ENCODE results near the gene RALA. TPM values are rescaled to one million over a fixed set of nuclear protein-coding genes. Genes with fewer than 3 reads are reported as not detected.

The RALA gene
- total RNA-seq, 1 experiment from 2014 or later: 27.3 TPM

DNA sequence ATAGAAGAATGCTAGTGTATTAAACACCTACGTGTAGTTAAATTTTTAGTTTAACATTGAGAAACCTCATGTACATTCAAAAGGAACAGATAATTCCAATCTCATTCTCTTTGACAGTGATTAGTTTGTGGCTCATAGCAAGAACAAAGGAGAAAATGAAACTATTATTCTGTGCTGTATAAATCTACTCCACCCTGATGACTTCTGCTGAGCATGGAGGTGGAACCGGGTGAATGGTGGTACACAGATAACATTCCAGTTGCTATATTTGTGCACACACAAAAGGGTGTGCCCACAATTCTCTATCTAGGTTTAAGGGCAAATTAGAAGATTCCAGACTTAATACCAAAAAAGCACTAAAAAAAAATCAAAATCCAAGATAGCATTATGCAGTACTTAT, 17.0 kb upstream of the RALA start:
- H3K9me3 ChIP-seq (ENCODE audit: control insufficient read depth in 1 of 2, insufficient read depth in 1 of 2, low read depth in 1 of 2, low read length in 2 of 2): no peaks in the 10 kb centered on the region
- no peak for ATAC-seq
- no peaks in the 10 kb centered on the region for H3K27me3 ChIP-seq (ENCODE audit: insufficient read depth, low read length)
- intact Hi-C loops (cut with micrococcal nuclease): no loop called here
- H3K79me2 ChIP-seq (ENCODE audit: insufficient read depth, low read length): no peaks in the 10 kb centered on the region
- no peak overlapping the region for H3K4me3 ChIP-seq (replicated peaks in 1 of 2; ENCODE audit: low read depth in 1 of 2, low read length in 2 of 2)
- H3K36me3 ChIP-seq (ENCODE audit: control insufficient read depth in 1 of 2, insufficient read depth in 2 of 2, low read length in 2 of 2): no peaks in the 10 kb centered on the region
- TF ChIP-seq EGR1 (IDR thresholded peaks at IDR 0.05; ENCODE audit: low read depth) (no peak), SP1 (IDR thresholded peaks at IDR 0.05; ENCODE audit: low read depth) (no peak), CEBPB (IDR thresholded peaks at IDR 0.05; ENCODE audit: low read depth) (no peak), SIN3A (IDR thresholded peaks at IDR 0.05; ENCODE audit: low read depth) (no peak), SRF (IDR thresholded peaks at IDR 0.05; ENCODE audit: low read depth) (no peak), ZNF274 (IDR thresholded peaks at IDR 0.05; ENCODE audit: low read depth, low read length) (no peak), EZH2 (IDR thresholded peaks at IDR 0.05) (no peak), POLR2AphosphoS5 (IDR thresholded peaks at IDR 0.05; ENCODE audit: low read depth, low read length) (no peak)
- TF ChIP-seq, protein P1, sequence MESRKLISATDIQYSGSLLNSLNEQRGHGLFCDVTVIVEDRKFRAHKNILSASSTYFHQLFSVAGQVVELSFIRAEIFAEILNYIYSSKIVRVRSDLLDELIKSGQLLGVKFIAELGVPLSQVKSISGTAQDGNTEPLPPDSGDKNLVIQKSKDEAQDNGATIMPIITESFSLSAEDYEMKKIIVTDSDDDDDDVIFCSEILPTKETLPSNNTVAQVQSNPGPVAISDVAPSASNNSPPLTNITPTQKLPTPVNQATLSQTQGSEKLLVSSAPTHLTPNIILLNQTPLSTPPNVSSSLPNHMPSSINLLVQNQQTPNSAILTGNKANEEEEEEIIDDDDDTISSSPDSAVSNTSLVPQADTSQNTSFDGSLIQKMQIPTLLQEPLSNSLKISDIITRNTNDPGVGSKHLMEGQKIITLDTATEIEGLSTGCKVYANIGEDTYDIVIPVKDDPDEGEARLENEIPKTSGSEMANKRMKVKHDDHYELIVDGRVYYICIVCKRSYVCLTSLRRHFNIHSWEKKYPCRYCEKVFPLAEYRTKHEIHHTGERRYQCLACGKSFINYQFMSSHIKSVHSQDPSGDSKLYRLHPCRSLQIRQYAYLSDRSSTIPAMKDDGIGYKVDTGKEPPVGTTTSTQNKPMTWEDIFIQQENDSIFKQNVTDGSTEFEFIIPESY (IDR thresholded peaks at IDR 0.05; ENCODE audit: extremely low read depth, insufficient replicate concordance, low read length): no peak
- TF ChIP-seq, protein P2, sequence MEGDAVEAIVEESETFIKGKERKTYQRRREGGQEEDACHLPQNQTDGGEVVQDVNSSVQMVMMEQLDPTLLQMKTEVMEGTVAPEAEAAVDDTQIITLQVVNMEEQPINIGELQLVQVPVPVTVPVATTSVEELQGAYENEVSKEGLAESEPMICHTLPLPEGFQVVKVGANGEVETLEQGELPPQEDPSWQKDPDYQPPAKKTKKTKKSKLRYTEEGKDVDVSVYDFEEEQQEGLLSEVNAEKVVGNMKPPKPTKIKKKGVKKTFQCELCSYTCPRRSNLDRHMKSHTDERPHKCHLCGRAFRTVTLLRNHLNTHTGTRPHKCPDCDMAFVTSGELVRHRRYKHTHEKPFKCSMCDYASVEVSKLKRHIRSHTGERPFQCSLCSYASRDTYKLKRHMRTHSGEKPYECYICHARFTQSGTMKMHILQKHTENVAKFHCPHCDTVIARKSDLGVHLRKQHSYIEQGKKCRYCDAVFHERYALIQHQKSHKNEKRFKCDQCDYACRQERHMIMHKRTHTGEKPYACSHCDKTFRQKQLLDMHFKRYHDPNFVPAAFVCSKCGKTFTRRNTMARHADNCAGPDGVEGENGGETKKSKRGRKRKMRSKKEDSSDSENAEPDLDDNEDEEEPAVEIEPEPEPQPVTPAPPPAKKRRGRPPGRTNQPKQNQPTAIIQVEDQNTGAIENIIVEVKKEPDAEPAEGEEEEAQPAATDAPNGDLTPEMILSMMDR (IDR thresholded peaks at IDR 0.05 in 2 of 3, conservative IDR thresholded peaks at IDR 0.05 in 1 of 3; ENCODE audit: borderline replicate concordance in 1 of 3, insufficient read depth in 1 of 3, low read depth in 2 of 3, low read length in 2 of 3): no peak
- H3K4me1 ChIP-seq (ENCODE audit: control insufficient read depth in 1 of 2, insufficient read depth in 2 of 2, low read length in 2 of 2): peaks cover 0 to 10% of the 10 kb centered on the region in 2 experiments; a peak in 2 of 4 replicates
- H3K4me2 ChIP-seq (ENCODE audit: low read length): no peak overlapping the region
- H3K9me2 ChIP-seq (ENCODE audit: insufficient read depth): no peaks in the 10 kb centered on the region
- BruUV-seq (replicated peaks): no TSS peak
- H3K27ac ChIP-seq (ENCODE audit: low read depth, low read length): no peak overlapping the region
- DNase-seq (ENCODE audit: low read depth, low spot score): no peak
- H4K20me1 ChIP-seq (ENCODE audit: insufficient read depth): no peaks in the 10 kb centered on the region
- RAD21 ChIA-PET (ENCODE audit: low non-redundant PET in 1 of 2, low total read pairs in 2 of 2, uncharacterized antibody in 2 of 2, unreplicated experiment in 2 of 2): no interaction called here
- POLR2A ChIA-PET: no interaction called here
- H2AFZ ChIP-seq (ENCODE audit: low read depth, low read length, poor library complexity, severe bottlenecking): no peak overlapping the region
- CTCF ChIA-PET: interaction anchor here (1.1 kb wide), 1 partner anchor 26 kb away, joined by 3 read pairs; no protein-coding TSS in a partner anchor
- no peak overlapping the region for H3K9ac ChIP-seq (ENCODE audit: low read length)
